Activated naive CD4-positive, alpha-beta T cell treated with anti-CD3 and anti-CD28 coated beads, Interleukin-2, amount 50 U/mL, for 16 hours (primary cell): ENCODE measurements around the gene KRTAP4-3.
"Not testable (repeated sequence)": the region's sequence is repeated elsewhere in the genome, so short reads cannot be mapped to it uniquely, and the experiment has no call there.

Source experiments
- DNase-seq: peaks from one replicate; pipeline ENCODE4 v3.0.0-alpha.2; 2020

KRTAP4-3 gene

GRCh38 chr17:41168121-41168520 is at the start of gene KRTAP4-3:
KRTAP4-3 (minus strand) TSS chr17:41168221; CDS start chr17:41168172, 49 bp downstream.
- DNase-seq = no peak

GRCh38 chr17:41215681-41216080 is 47.7 kb upstream of the KRTAP4-3 start:
- no peak for DNase-seq

GRCh38 chr17:41212524-41213169 is 44.6 kb upstream of the KRTAP4-3 start:
- DNase-seq = no peak

DNA sequence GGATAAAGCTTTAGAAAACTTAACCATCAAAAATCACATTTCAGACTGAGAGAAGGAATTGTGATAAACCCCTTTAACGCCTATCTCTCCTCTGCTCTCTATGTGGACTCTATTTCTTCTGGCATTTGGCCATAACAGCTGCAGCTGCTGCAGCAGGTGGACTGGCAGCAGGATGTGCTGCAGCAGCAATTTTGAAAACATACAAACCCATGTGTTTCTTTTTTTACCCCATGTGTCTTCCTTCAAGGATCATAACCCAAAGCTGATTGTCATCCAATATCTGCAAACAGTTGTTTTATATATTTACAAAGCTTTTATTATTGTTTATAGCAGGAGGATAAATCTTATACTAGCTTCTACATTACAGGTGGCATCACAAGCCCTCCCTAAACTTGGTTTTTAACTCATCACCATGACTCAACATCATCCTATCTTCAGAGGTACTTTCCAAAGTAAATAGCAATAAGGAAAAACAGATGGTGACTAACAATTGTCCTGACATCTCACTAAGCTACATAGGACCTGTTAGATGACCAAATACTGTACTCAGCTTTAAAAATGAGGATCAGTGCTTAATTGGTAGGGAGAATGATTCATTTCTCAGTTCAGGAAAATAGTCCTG is 43.9 kb upstream of the KRTAP4-3 start:
- no peak for DNase-seq

GRCh38 chr17:41199421-41200078 is 31.5 kb upstream of the KRTAP4-3 start:
- no peak for DNase-seq

GRCh38 chr17:41196068-41196467 is 28.0 kb upstream of the KRTAP4-3 start:
- DNase-seq = no peak

- DNase-seq = no peak
Measured at GRCh38 chr17:41190328-41190727, 22.3 kb upstream of the KRTAP4-3 start.

DNA sequence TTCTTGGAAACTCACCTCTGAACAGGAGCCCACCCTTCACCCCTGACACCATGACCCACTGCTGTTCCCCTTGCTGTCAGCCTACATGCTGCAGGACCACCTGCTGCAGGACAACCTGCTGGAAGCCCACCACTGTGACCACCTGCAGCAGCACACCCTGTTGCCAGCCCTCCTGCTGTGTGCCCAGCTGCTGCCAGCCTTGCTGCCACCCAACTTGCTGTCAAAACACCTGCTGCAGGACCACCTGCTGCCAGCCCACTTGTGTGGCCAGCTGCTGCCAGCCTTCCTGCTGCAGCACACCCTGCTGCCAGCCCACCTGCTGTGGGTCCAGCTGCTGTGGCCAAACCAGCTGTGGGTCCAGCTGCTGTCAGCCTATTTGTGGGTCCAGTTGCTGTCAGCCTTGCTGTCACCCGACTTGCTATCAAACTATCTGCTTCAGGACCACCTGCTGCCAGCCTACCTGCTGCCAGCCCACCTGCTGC is 21.9 kb upstream of the KRTAP4-3 start, which contains the start of gene KRTAP9-1:
TSS of gene KRTAP9-1 (plus strand) at position 51 of the 482 bp plus-strand sequence. CDS start at position 51, 0 bp downstream.
- not testable (repeated sequence) for DNase-seq

DNA sequence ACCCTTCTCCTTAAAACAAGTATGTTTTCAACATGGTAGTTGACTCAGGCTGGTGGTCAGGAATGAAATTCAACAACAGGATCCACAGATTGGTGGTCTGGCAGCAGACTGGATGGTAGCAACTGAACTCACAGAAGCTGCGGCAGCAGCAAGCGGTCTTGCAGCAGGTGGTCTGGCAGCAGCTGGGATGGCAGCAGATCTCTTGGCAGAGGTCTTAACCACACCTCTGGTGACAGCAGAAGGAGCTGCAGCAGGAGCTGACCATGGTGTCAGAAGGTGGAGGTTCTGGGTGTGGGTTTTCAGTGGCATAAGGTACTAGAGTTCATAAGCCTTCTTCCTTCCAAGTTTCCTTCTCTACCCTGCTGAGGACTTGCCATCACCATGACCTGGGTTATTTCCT is 18.9 kb upstream of the KRTAP4-3 start:
- no peak for DNase-seq

DNA sequence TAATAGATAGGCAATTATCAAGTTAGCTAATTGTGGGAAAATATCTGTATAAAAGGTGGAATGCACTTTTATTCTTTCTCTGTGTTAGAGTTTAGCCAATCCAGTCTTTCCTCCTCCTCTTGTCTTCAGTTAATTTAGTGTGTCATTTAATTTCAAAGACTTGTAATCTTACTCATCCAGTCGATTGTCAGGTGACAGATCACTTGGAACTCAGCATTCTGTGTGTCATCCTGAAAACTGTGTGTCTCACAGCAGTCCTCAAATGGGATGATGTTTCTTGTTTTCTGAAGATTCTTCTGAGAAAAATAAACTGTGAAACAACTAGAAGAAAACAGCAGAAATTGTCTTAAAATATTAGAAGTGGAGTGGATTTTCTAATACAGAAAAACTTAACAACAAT is 17.0 kb upstream of the KRTAP4-3 start:
- no peak for DNase-seq

DNA sequence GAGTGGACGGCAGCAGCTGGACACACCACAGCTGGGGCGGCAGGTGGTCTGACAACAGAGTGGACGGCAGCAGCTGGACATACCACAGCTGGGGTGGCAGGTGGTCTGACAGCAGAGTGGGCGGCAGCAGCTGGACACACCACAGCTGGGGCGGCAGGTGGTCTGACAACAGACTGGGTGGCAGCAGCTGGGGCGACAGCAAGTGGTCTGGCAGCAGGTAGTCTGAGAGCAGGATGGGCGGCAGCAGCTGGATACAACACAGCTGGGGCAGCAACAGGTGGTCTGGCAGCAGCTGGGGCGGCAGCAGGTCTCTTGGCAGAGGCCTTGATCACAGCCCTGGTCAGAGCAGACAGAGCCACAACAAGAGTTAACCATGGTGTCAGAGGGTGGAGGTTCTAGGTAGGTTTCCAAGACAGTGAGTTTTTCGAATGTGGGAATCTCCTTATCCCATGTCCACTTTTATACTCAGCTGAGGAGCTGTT is 16.5 kb upstream of the KRTAP4-3 start, which contains the start of gene KRTAP4-1:
TSS of gene KRTAP4-1 (minus strand) at position 432 of the 482 bp plus-strand sequence. CDS start at position 375, 57 bp downstream.
- DNase-seq = no peak

DNA sequence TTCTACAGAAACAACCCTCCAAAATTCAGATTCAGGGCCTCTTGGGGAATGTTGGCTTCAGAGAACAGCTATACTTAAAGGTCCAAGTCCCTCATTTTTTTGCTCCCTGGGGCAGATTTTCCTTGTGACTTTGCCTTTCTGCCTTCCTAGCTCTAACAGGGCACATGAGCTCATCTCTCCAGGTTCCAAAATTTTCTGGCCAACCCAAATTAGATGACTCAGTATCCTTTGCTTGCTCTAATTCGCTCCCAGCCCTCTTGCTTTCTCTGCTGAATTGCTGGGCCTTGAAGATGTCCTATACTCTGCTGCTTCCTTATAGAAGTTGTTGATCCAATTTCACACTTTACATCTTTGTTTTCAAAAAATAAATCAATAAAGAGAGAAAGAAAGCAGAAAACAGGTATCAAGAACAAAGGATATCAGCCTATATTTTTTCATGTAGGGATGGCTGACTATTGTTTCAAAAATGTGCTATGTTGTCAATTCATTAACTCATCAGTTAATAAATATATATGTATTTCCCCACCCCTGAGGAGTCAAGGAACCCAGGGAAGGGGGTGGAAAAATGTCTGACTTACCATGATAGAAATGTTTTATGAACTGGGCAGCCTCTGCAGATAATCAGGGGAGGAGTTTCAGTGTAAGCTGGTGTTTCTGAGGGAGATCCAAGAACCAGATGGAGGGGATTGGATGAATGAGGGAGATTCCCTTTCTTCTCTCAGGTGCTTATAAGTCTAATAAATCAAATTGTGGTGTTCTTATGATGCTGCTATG is 11.0 kb upstream of the KRTAP4-3 start:
- DNase-seq = no peak

GRCh38 chr17:41178341-41178740 is 10.3 kb upstream of the KRTAP4-3 start:
- no peak for DNase-seq

- no peak for DNase-seq
Measured at GRCh38 chr17:41177727-41178271, 9.8 kb upstream of the KRTAP4-3 start, which contains the start of gene KRTAP4-2. KRTAP4-2 (minus strand) TSS chr17:41178221; CDS start chr17:41178164, 57 bp downstream.

DNA sequence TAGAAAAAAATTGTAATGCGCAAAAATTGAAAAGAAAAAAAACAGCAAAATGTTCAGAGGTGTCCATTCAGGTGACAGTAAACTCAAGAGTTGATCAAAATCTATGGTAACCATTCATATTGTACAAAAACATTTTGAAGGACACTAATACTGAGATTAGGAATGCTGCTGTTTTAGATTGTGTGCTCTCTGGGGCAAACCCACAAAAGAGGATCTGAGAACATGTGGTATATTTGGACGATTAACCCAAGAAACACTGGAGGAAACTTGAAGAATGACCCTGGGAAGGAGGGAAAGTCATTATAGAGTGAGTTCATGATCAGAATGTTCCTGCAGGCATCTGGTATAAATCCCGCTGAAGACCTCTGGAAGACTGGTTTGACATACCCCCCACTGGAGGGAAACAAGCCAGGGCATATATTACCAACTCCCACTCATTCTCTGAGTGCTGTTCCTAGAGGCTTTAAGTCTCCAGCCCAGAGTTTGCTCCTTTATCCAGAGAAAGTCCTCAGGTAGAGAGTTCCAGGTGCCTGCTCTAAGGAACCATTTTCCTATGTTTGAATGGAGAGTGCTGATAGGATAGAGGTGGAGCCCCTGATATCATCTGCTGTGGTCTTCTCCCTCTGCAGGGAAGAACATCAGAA is 8.8 kb upstream of the KRTAP4-3 start:
- no peak for DNase-seq

DNA sequence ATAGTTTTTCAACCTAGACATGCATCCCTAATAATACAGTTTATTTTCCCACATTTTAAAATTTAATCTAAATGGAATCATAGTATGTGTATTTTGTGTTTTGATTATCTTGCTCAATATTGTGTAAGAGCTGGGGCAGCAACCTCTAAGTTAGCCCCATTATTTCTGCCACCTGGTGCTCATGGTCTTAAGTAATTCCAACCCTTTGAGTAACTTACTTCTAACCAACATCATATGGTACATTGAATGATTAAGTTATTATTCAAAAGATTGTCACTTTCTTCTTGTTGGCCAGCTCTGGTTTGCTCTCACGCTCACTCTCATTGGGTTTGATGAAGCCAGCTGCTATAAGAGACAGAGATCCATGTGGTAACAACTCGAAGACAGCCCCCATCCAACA is 3.9 kb upstream of the KRTAP4-3 start:
- DNase-seq = no peak

GRCh38 chr17:41167561-41167960 is 460 bp downstream of the KRTAP4-3 start:
- DNase-seq = no peak

DNA sequence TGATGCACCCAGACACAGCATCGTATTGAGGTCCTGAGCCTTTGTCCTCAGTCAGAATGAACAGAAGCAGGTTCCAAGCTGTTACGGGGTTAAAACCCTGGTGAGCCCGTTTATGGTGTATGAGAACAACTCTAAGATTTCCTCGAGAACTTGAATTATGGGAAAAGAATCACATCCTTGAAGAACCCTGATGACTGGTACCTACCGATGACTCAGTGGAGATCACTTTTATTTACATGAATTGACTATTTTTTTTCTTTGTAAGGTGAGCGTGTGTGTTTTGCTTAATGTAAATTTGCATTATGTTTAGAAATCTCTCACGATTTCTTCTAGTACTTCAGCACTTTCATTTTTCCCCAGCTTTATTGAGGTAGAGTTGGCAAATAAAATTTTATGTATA is 4.2 kb downstream of the KRTAP4-3 start:
- no peak for DNase-seq

DNA sequence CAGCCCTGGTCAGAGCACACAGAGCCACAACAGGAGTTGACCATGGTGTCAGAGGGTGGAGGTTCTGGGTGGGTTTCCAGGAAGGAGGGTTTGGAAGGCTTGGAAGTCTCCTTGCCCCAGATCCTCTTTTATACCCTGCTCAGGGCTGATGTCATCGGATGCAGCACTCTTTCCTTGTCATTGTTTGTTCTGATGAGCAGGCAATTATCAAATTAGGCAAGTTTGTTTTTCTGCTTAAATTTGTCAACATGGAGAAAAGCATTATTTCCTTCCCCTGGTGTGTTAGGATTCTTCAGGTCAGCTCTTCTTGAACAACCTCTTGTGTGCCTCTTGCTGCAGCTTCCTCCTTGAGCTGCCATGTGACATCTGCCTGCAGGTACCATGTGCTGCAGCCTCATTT is 7.4 kb downstream of the KRTAP4-3 start, which contains the start of gene KRTAP4-4:
TSS of gene KRTAP4-4 (minus strand) at position 101 of the 400 bp plus-strand sequence. CDS start at position 44, 57 bp downstream.
- no peak for DNase-seq

- not testable (repeated sequence) for DNase-seq
Measured at GRCh38 chr17:41160190-41160589, 7.8 kb downstream of the KRTAP4-3 start.

DNA sequence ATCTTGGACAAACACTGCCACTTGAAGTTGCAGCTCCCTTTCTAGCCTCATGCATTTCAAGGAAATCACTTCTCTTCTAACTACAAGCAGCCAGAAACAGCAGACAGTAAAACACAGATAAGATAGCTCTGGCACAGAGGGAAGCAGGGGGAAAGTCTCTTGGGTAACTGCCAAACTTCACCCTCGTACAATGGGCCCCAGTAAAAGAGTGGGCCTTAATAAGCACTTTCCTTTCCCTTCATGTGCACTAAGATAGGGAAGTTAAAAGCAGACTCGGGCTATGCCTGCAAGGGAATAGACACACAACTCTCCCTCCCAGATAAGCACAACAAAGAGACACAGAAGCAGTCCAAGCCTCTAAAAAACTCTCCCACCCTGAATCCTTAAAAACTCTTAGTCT is 14.2 kb downstream of the KRTAP4-3 start:
- no peak for DNase-seq

DNA sequence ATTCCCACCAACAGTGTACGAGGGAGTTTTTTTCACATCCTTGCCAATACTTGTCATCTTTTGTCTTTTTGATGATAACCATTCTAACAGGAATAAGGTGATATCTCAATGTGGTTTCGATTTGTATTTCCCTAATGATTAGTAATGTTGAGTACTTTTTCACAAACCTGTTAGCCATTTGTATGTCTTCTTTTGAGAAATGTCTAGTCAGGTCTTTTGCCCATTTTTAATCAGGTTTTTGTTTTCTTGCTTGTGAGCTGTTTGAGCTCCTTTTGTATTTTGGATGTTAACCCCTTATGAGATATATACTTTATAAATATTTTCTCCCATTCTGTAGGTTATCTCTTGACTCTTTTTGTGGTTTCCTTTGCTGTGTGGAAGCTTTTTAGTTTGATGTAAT is 16.5 kb downstream of the KRTAP4-3 start:
- no peak for DNase-seq
